AG04450 (cell line): ENCODE measurements around the gene SRPX2. TPM values are rescaled to one million over a fixed set of nuclear protein-coding genes. Genes with fewer than 3 reads are reported as not detected.
A peak's percentile ranks its signal among the peaks of the same experiment; 100 is the strongest.

Source experiments
- CTCF ChIA-PET: fragments of 300-600, 350-600 bp; formaldehyde crosslinking; extraction: SDS; loops from one replicate; lab custom pipeline; 2022; ENCODE audit warnings: antibody characterized with exemption, inconsistent platforms; lab: Charles Lee
- POLR2A ChIA-PET: fragments of 350-600 bp; formaldehyde crosslinking; extraction: SDS; loops from one replicate; lab custom pipeline; 2021; ENCODE audit warnings: antibody characterized with exemption, inconsistent platforms; lab: Yijun Ruan, JAX
- DNase-seq: peaks from one replicate; pipeline ENCODE4 v3.0.0-alpha.2; 2011; ENCODE audit warnings: low read depth, low spot score
- H3K27ac ChIP-seq: one replicate; pipeline ENCODE4 v1.5.1; 2012; ENCODE audit warnings: low read depth, low read length, control low read depth
- H3K27me3 ChIP-seq: one replicate; pipeline ENCODE4 v1.6.0; 2012; ENCODE audit warnings: low read length; ENCODE audit not compliant: control insufficient read depth, insufficient read depth
- H3K4me3 ChIP-seq: 2 replicates; pipeline ENCODE4 v1.5.1; 2011; ENCODE audit warnings: mild to moderate bottlenecking, low read depth, low read length, control low read depth
- H3K9me3 ChIP-seq: 2 replicates; pipeline ENCODE4 v1.5.1; 2012; ENCODE audit warnings: low read length; ENCODE audit not compliant: control insufficient read depth, insufficient read depth
- polyA plus RNA-seq: library from polyadenylated mRNA; depleted of rRNA; stranded (reverse); fragments of >200 nt; gene quantifications from 2 replicates; pipeline ENCODE4 v1.2.3, GENCODE V29; 2011
- TF ChIP-seq, protein P1 (sequence below): IDR thresholded peaks from 2 replicates; pipeline ENCODE4 v1.5.1; 2011; ENCODE audit warnings: low read depth, low read length, control low read depth, inconsistent platforms

SRPX2 gene
- polyA plus RNA-seq, 1 experiment: 87.1 TPM

DNA sequence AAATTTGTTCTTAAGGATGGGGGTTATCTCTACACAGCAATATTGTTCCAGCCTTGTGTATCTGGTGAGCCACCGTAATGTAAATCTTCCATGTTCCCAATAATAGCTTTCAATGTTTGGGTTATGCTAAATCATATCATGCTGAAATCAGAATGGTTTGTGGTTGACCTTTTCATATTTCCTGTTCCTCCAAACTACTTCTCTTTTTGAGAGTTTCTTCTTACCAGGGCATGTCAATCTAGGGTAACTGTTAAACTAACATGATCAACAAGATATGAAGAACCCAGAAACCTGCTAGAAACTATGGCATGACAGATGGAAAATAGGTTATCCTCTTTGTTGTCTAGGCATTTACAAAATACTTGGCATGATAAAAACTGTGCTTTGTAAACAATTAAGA lies 37.2 kb upstream of the SRPX2 start:
- Histone ChIP-seq H3K27ac (no peak overlapping the region), H3K27me3 (no peaks in the 10 kb centered on the region), H3K9me3 (no peaks in the 10 kb centered on the region), H3K4me3 (no peak overlapping the region)
- ChIA-PET POLR2A (no interaction called here), CTCF (interaction anchor here (1.9 kb wide), 1 partner anchor 8 kb away, joined by 6 read pairs; no protein-coding TSS in a partner anchor)
- TF ChIP-seq, protein P1, sequence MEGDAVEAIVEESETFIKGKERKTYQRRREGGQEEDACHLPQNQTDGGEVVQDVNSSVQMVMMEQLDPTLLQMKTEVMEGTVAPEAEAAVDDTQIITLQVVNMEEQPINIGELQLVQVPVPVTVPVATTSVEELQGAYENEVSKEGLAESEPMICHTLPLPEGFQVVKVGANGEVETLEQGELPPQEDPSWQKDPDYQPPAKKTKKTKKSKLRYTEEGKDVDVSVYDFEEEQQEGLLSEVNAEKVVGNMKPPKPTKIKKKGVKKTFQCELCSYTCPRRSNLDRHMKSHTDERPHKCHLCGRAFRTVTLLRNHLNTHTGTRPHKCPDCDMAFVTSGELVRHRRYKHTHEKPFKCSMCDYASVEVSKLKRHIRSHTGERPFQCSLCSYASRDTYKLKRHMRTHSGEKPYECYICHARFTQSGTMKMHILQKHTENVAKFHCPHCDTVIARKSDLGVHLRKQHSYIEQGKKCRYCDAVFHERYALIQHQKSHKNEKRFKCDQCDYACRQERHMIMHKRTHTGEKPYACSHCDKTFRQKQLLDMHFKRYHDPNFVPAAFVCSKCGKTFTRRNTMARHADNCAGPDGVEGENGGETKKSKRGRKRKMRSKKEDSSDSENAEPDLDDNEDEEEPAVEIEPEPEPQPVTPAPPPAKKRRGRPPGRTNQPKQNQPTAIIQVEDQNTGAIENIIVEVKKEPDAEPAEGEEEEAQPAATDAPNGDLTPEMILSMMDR: no peak
- DNase-seq: no peak

DNA sequence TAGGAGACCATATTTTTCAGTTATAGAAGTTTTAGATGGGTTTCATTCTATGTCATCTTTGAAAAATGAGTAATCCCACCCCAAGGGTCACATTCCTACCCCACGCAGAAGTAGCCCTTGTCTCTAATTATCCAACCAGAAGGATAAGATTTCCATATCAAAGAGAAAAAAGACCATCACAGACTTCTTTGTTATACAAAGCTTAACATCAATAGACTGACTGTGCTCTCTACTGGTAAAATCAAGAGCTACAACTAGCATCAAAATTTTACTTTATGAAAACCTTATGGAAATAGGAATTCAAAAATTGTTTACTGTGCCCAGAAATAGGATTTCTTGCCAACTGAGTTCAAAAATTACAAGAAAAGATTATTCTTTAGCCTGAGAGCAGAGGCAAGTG lies 34.4 kb upstream of the SRPX2 start:
- no peak for DNase-seq
- POLR2A ChIA-PET: no interaction called here
- CTCF ChIA-PET: interaction anchor here (0.5 to 1.3 kb wide), 3 partner anchors 27 to 145 kb away, joined by 3 to 9 read pairs (median 3); partner anchors contain the start of gene TSPAN6
- no peaks in the 10 kb centered on the region for H3K9me3 ChIP-seq
- TF ChIP-seq, protein P1: no peak
- no peak overlapping the region for H3K4me3 ChIP-seq
- no peak overlapping the region for H3K27ac ChIP-seq
- H3K27me3 ChIP-seq: peaks cover 2% of the 10 kb centered on the region

DNA sequence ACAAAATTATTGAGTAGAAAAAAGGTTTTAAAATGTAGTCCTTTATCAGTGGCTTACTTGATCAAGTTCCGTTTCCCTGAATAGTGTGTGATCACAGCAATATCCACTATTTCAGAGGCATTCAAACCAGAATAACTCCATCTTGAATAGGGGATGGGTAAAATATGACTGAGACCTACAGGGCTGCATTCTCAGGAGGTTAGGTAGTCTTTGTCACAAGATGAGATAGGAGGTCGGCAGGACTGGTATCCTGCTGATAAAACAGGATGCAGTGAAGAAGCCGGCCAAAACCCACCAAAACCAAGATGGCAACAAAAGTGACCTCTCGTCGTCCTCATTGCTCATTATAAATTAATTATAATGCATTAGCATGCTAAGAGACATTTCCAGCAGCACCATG lies 32.0 kb upstream of the SRPX2 start:
- DNase-seq: no peak
- Histone ChIP-seq H3K27me3 (peaks cover 2% of the 10 kb centered on the region), H3K9me3 (no peaks in the 10 kb centered on the region), H3K27ac (no peak overlapping the region), H3K4me3 (no peak overlapping the region)
- TF ChIP-seq, protein P1: no peak
- POLR2A ChIA-PET: no interaction called here
- CTCF ChIA-PET: interaction anchor here (1.3 kb wide), 1 partner anchor 157 kb away, joined by 3 read pairs; no protein-coding TSS in a partner anchor

DNA sequence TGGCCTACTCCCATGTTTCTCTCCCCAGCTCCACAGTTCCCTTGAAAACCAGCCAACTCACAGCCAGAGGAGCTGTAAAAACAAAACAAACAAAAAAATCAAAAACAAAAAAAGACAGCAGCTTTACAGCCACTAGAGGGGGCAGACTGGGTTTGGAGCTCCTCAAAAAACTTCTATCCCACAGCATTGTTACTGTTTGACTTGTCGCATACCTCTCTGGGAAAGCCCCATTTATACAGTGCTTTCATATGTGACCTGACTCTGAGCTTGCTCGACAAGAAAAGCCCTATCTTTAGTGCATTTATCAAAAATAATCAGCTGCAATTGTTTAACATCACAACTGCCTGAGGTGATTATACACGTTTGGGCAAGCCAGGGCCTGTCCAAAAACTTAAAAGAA lies 29.0 kb upstream of the SRPX2 start:
- TF ChIP-seq, protein P1: peak; percentile 69

DNA sequence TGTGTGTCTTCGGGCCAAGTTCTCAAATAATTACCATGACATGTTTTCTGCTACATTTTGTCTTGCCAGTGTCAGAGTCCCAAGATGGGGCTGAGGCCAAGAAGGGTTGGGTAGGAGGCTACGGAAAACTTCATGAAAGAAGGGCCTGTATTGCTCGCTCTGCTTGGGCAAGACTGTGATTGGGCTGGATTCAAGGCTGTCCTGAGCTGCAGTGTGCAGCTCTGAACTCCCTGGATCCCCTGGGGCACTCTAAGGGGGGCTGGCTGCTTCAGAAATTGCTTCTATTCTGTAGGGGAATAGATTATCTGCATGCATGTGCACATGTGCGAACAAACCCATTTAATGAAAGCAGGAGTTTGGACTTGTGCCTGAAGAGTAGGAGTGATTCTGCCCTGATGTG lies 21.0 kb upstream of the SRPX2 start:
- TF ChIP-seq, protein P1: no peak
- Histone ChIP-seq H3K9me3 (no peaks in the 10 kb centered on the region), H3K27ac (no peak overlapping the region), H3K27me3 (no peaks in the 10 kb centered on the region), H3K4me3 (no peak overlapping the region)
- DNase-seq: no peak
- ChIA-PET CTCF (interaction anchor here (1.5 kb wide), 1 partner anchor 14 kb away, joined by 3 read pairs; the partner anchor contains the start of gene TSPAN6), POLR2A (no interaction called here)

More for the DNA sequence above, 29.0 kb upstream of the SRPX2 start:
- DNase-seq: peak; percentile 10
- Histone ChIP-seq H3K4me3 (no peak overlapping the region), H3K27ac (no peak overlapping the region), H3K27me3 (peaks cover 2% of the 10 kb centered on the region), H3K9me3 (no peaks in the 10 kb centered on the region)
- ChIA-PET POLR2A (interaction anchor here (1.1 kb wide), 1 partner anchor 34 kb away, joined by 5 read pairs; no protein-coding TSS in a partner anchor), CTCF (interaction anchor here (0.5 to 3.8 kb wide), 22 partner anchors 9 to 168 kb away, joined by 3 to 28 read pairs (median 5); partner anchors contain the start of genes SRPX2 and TSPAN6)
